Activated CD4-positive, alpha-beta memory T cell treated with anti-CD3 and anti-CD28 coated beads, Interleukin-2, amount 10 ng/mL, durations not matched to agents 7 days and 5 days (primary cell): ENCODE measurements around the gene ENG. TPM values are rescaled to one million over a fixed set of nuclear protein-coding genes. Genes with fewer than 3 reads are reported as not detected.

Source experiments
- CTCF ChIA-PET: fragments of 350-600 bp; sonication (Branson Sonifier 250); formaldehyde crosslinking; loops from one replicate; lab custom pipeline; 2021; ENCODE audit warnings: antibody characterized with exemption, inconsistent platforms; lab: Charles Lee
- POLR2A ChIA-PET: fragments of 350-600 bp; sonication (Branson Sonifier 250); formaldehyde crosslinking; loops from one replicate; lab custom pipeline; 2021; ENCODE audit warnings: antibody characterized with exemption; lab: Charles Lee
- DNase-seq: peaks from one replicate; pipeline ENCODE4 v3.0.0-alpha.2; 2020
- H3K27ac Mint-ChIP-seq: one replicate; pipeline ENCODE4 v1.8.0; 2021; ENCODE audit warnings: mild to moderate bottlenecking, mixed read lengths
- H3K27me3 Mint-ChIP-seq: one replicate; pipeline ENCODE4 v1.8.0; 2021; ENCODE audit warnings: mixed read lengths
- H3K36me3 Mint-ChIP-seq: one replicate; pipeline ENCODE4 v1.8.0; 2021; ENCODE audit warnings: low read depth, mixed read lengths
- H3K4me1 Mint-ChIP-seq: one replicate; pipeline ENCODE4 v1.8.0; 2021; ENCODE audit warnings: mixed read lengths
- H3K4me3 Mint-ChIP-seq: one replicate; pipeline ENCODE4 v1.8.0; 2021; ENCODE audit warnings: mild to moderate bottlenecking, mixed read lengths
- H3K9me3 Mint-ChIP-seq: one replicate; pipeline ENCODE4 v1.8.0; 2021; ENCODE audit warnings: mixed read lengths
- total RNA-seq, 2 experiments: library from RNA; stranded (reverse); gene quantifications; one replicate each; pipeline ENCODE4 v1.2.3, GENCODE V29; 2021

The ENG gene
- total RNA-seq, 2 experiments from 2014 or later: 13.1 to 14.1 TPM

GRCh38 chr9:127768698-127769097 lies 85.8 kb downstream of the ENG start:
- Mint-ChIP-seq H3K4me3 (peak overlapping the region; percentile 12), H3K27me3 (no peaks in the 10 kb centered on the region), H3K9me3 (no peaks in the 10 kb centered on the region), H3K27ac (peak overlapping the region; percentile 78), H3K4me1 (peaks cover 84% of the 10 kb centered on the region), H3K36me3 (peaks cover 89% of the 10 kb centered on the region)
- ChIA-PET POLR2A (interaction anchor here (1.7 to 4.6 kb wide), 2 partner anchors 16 to 33 kb away, joined by 6 to 77 read pairs; partner anchors contain the start of genes CDK9 and TOR2A), CTCF (interaction anchor here (1.7 to 7.8 kb wide), 2 partner anchors 14 to 101 kb away, joined by 5 to 90 read pairs; partner anchors contain the start of gene CDK9)
- no peak for DNase-seq

GRCh38 chr9:127767909-127768331 lies 86.5 kb downstream of the ENG start:
- no peak for DNase-seq
- Mint-ChIP-seq H3K27me3 (no peaks in the 10 kb centered on the region), H3K4me3 (peak overlapping the region; percentile 64), H3K36me3 (peaks cover 93% of the 10 kb centered on the region), H3K27ac (peak overlapping the region; percentile 84), H3K4me1 (peaks cover 86% of the 10 kb centered on the region), H3K9me3 (no peaks in the 10 kb centered on the region)
- POLR2A ChIA-PET: interaction anchor here (0.8 to 3.6 kb wide), 6 partner anchors 8 to 136 kb away, joined by 3 to 38 read pairs (median 6); partner anchors contain the start of genes CDK9, SH2D3C and TOR2A
- CTCF ChIA-PET: interaction anchor here (1.0 to 7.8 kb wide), 6 partner anchors 8 to 103 kb away, joined by 3 to 90 read pairs (median 4); partner anchors contain the start of genes CDK9, SH2D3C and TOR2A

- Mint-ChIP-seq H3K27me3 (no peaks in the 10 kb centered on the region), H3K9me3 (no peaks in the 10 kb centered on the region), H3K4me3 (peak overlapping the region; percentile 64), H3K4me1 (peaks cover 86% of the 10 kb centered on the region), H3K36me3 (peaks cover 95% of the 10 kb centered on the region), H3K27ac (peak overlapping the region; percentile 84)
- POLR2A ChIA-PET: interaction anchor here (0.8 to 3.6 kb wide), 7 partner anchors 9 to 136 kb away, joined by 3 to 38 read pairs (median 6); partner anchors contain the start of genes CDK9, SH2D3C and TOR2A
- CTCF ChIA-PET: interaction anchor here (1.0 to 7.8 kb wide), 6 partner anchors 9 to 103 kb away, joined by 3 to 90 read pairs (median 4); partner anchors contain the start of genes CDK9, SH2D3C and TOR2A
- peak; percentile 33 for DNase-seq
Observed at GRCh38 chr9:127767410-127767809, 87.0 kb downstream of the ENG start.

- DNase-seq: no peak
- H3K4me1 Mint-ChIP-seq: peaks cover 71% of the 10 kb centered on the region
- no peaks in the 10 kb centered on the region for H3K9me3 Mint-ChIP-seq
- H3K27me3 Mint-ChIP-seq: no peaks in the 10 kb centered on the region
- peaks cover 89% of the 10 kb centered on the region for H3K36me3 Mint-ChIP-seq
- H3K4me3 Mint-ChIP-seq: no peak overlapping the region
- no peak overlapping the region for H3K27ac Mint-ChIP-seq
- POLR2A ChIA-PET: interaction anchor here (1.1 to 3.6 kb wide), 4 partner anchors 9 to 22 kb away, joined by 3 to 38 read pairs (median 6); partner anchors contain the start of gene CDK9
- CTCF ChIA-PET: interaction anchor here (0.8 to 7.8 kb wide), 6 partner anchors 9 to 155 kb away, joined by 3 to 90 read pairs (median 3); partner anchors contain the start of genes CDK9 and TOR2A
Observed at GRCh38 chr9:127765418-127765817, 89.0 kb downstream of the ENG start.

Other genes starting within 250 kb of the ENG start
- 10 to 100 TPM; 23.2 to 23.4 TPM for gene STXBP1, start 242.4 kb downstream of the ENG start, total RNA-seq
- gene CFAP157, start 147.7 kb downstream of the ENG start, total RNA-seq: not detected
- gene PTRH1, start 139.0 kb downstream of the ENG start, total RNA-seq: 10 to 100 TPM; 10.5 to 12.0 TPM
- gene TTC16, start 138.6 kb downstream of the ENG start, total RNA-seq: 1 to 10 TPM; 5.0 to 5.2 TPM
- gene TOR2A, start 119.4 kb downstream of the ENG start, total RNA-seq: 10 to 100 TPM; 20.6 to 23.3 TPM
- 10 to 100 TPM; 80.8 to 81.9 TPM for gene SH2D3C, start 76.0 kb downstream of the ENG start, total RNA-seq
- gene CDK9, start 68.6 kb downstream of the ENG start, total RNA-seq: 100 to 1,000 TPM; 112 to 115 TPM
- gene FPGS, start 51.8 kb downstream of the ENG start, total RNA-seq: 10 to 100 TPM; 65.6 to 65.8 TPM
- 10 to 100 TPM; 80.9 to 81.9 TPM for gene AK1, start 23.0 kb upstream of the ENG start, total RNA-seq
- gene ST6GALNAC6, start 44.9 kb upstream of the ENG start, total RNA-seq: 100 to 1,000 TPM; 141 to 146 TPM
- 10 to 100 TPM; 19.4 to 21.5 TPM for gene ST6GALNAC4, start 62.4 kb upstream of the ENG start, total RNA-seq
- gene PIP5KL1, start 76.1 kb upstream of the ENG start, total RNA-seq: 1 to 10 TPM; 1.5 to 1.9 TPM
- 10 to 100 TPM; 48.2 TPM for gene DPM2, start 83.2 kb upstream of the ENG start, total RNA-seq
- gene EEIG1, start 126.3 kb upstream of the ENG start, total RNA-seq: 100 to 1,000 TPM; 212 to 218 TPM
- 10 to 100 TPM; 12.0 to 14.1 TPM for gene NAIF1, start 212.7 kb upstream of the ENG start, total RNA-seq
- gene SLC25A25, start 213.6 kb upstream of the ENG start, total RNA-seq: 10 to 100 TPM; 21.3 to 22.2 TPM